Trophoblast cell (in vitro differentiated cells and primary cell): Measurements from ENCODE around the gene CHCHD3.

Experiments
- DNase-seq, 2 donors: peaks; one replicate each; pipeline ENCODE4 v3.0.0-alpha.2; 2016
- H2AFZ ChIP-seq: 2 replicates; pipeline ENCODE4 v1.6.1; 2013; ENCODE audit warnings: low read length, moderate library complexity, mild to moderate bottlenecking; ENCODE audit not compliant: insufficient read depth, poor library complexity
- H2AK5ac ChIP-seq: 2 replicates; pipeline ENCODE4 v1.6.1; 2013; ENCODE audit warnings: mild to moderate bottlenecking, low read length
- H2BK120ac ChIP-seq: 2 replicates; pipeline ENCODE4 v1.6.1; 2013; ENCODE audit warnings: low read length, mild to moderate bottlenecking, moderate library complexity; ENCODE audit not compliant: insufficient read depth, poor library complexity
- H2BK12ac ChIP-seq: 2 replicates; pipeline ENCODE4 v1.6.1; 2013; ENCODE audit warnings: mild to moderate bottlenecking, low read length, moderate library complexity
- H2BK5ac ChIP-seq: 2 replicates; pipeline ENCODE4 v1.6.1; 2013; ENCODE audit warnings: low read length, low read depth, moderate library complexity, mild to moderate bottlenecking; ENCODE audit not compliant: poor library complexity
- H3K14ac ChIP-seq: 2 replicates; pipeline ENCODE4 v1.6.1; 2013; ENCODE audit warnings: mild to moderate bottlenecking, low read length
- H3K18ac ChIP-seq: 2 replicates; pipeline ENCODE4 v1.6.1; 2013; ENCODE audit warnings: mild to moderate bottlenecking, low read length
- H3K23ac ChIP-seq: 2 replicates; pipeline ENCODE4 v1.6.1; 2013; ENCODE audit warnings: low read length
- H3K27ac ChIP-seq: 2 replicates; pipeline ENCODE4 v1.5.1; 2013; ENCODE audit warnings: low read depth, mild to moderate bottlenecking, inconsistent platforms, low read length, moderate library complexity
- H3K27me3 ChIP-seq: 2 replicates; pipeline ENCODE4 v1.6.1; 2013; ENCODE audit warnings: inconsistent platforms, mild to moderate bottlenecking, low read length, moderate library complexity; ENCODE audit not compliant: insufficient read depth
- H3K36me3 ChIP-seq, 2 experiments: 1 replicate in 1 of 2; 2 replicates in 1 of 2; pipeline ENCODE4 v1.6.1; 2013; ENCODE audit warnings: low read length in 2 of 2, mild to moderate bottlenecking in 2 of 2, moderate library complexity in 1 of 2; ENCODE audit not compliant: insufficient read depth in 2 of 2, control insufficient read depth in 1 of 2
- H3K4ac ChIP-seq: 2 replicates; pipeline ENCODE4 v1.6.1; 2013; ENCODE audit warnings: low read depth, mild to moderate bottlenecking, low read length, moderate library complexity
- H3K4me1 ChIP-seq, 2 experiments: 1 replicate in 1 of 2; 2 replicates in 1 of 2; pipeline ENCODE4 v1.6.1; 2013; ENCODE audit warnings: low read length in 2 of 2, mild to moderate bottlenecking in 2 of 2, moderate library complexity in 1 of 2; ENCODE audit not compliant: insufficient read depth in 2 of 2, control insufficient read depth in 1 of 2
- H3K4me2 ChIP-seq: 2 replicates; pipeline ENCODE4 v1.6.1; 2013; ENCODE audit warnings: inconsistent platforms, mild to moderate bottlenecking, low read length, moderate library complexity
- H3K4me3 ChIP-seq: 2 replicates; pipeline ENCODE4 v1.5.1; 2013; ENCODE audit warnings: mild to moderate bottlenecking, low read depth, low read length, inconsistent platforms
- H3K79me1 ChIP-seq: one replicate; pipeline ENCODE4 v1.6.1; 2013; ENCODE audit warnings: low read length
- H3K79me2 ChIP-seq: 2 replicates; pipeline ENCODE4 v1.6.1; 2013; ENCODE audit warnings: low read length, mild to moderate bottlenecking; ENCODE audit not compliant: control insufficient read depth, insufficient read depth, poor library complexity
- H3K9ac ChIP-seq: 2 replicates; pipeline ENCODE4 v1.6.1; 2013; ENCODE audit warnings: mild to moderate bottlenecking, low read length
- H3K9me3 ChIP-seq: 2 replicates; pipeline ENCODE4 v1.6.1; 2013; ENCODE audit warnings: low read depth, mild to moderate bottlenecking, control low read depth, inconsistent platforms, low read length; ENCODE audit not compliant: insufficient read depth
- H4K12ac ChIP-seq: 2 replicates; pipeline ENCODE4 v1.6.1; 2013; ENCODE audit warnings: low read depth, mild to moderate bottlenecking, low read length, moderate library complexity
- H4K8ac ChIP-seq: 2 replicates; pipeline ENCODE4 v1.6.1; 2013; ENCODE audit warnings: low read depth, mild to moderate bottlenecking, low read length, moderate library complexity
- H4K91ac ChIP-seq: one replicate; pipeline ENCODE4 v1.6.1; 2013; ENCODE audit warnings: low read depth, mild to moderate bottlenecking, low read length, moderate library complexity
- WGBS: extraction: QIAGEN DNeasy Blood & Tissue Kit; methylation state at CpG from one replicate; pipeline ENCODE4 v1.1.7; 2013; ENCODE audit warnings: missing lambda C conversion rate; ENCODE audit not compliant: insufficient read length, insufficient coverage; ENCODE audit errors: extremely low coverage; 5-methylcytosine and 5-hydroxymethylcytosine counted together

The CHCHD3 gene

GRCh38 chr7:133052401-133052756, 29.5 kb downstream of the CHCHD3 start:
- no peak overlapping the region for H3K14ac ChIP-seq
- H3K27me3 ChIP-seq = no peaks in the 10 kb centered on the region
- no peak overlapping the region for H3K4me2 ChIP-seq
- no peaks in the 10 kb centered on the region for H3K36me3 ChIP-seq
- no peak overlapping the region for H4K8ac ChIP-seq
- DNase-seq = no peak
- H4K91ac ChIP-seq = no peak overlapping the region
- H2BK12ac ChIP-seq = no peak overlapping the region
- H3K4ac ChIP-seq = no peak overlapping the region
- no peak overlapping the region for H2BK120ac ChIP-seq
- no peaks in the 10 kb centered on the region for H3K79me1 ChIP-seq
- H3K4me1 ChIP-seq = no peaks in the 10 kb centered on the region
- WGBS = no CpG with 5 or more reads among the region's 1 CpG
- H3K9ac ChIP-seq = no peak overlapping the region
- no peak overlapping the region for H3K27ac ChIP-seq
- H3K79me2 ChIP-seq = peaks cover 2% of the 10 kb centered on the region
- no peak overlapping the region for H2AK5ac ChIP-seq
- no peak overlapping the region for H2BK5ac ChIP-seq
- H3K4me3 ChIP-seq = no peak overlapping the region
- no peak overlapping the region for H3K18ac ChIP-seq
- H2AFZ ChIP-seq = no peak overlapping the region
- H3K23ac ChIP-seq = no peak overlapping the region
- no peaks in the 10 kb centered on the region for H3K9me3 ChIP-seq
- H4K12ac ChIP-seq = no peak overlapping the region

- WGBS = no CpG with 5 or more reads among the region's 5 CpGs
- H3K9ac ChIP-seq = no peak overlapping the region
- peak in 1 of 2 donors; percentile 67 for DNase-seq
- H2BK120ac ChIP-seq = no peak overlapping the region
- H3K27me3 ChIP-seq = no peaks in the 10 kb centered on the region
- H3K36me3 ChIP-seq = no peaks in the 10 kb centered on the region
- no peak overlapping the region for H3K18ac ChIP-seq
- no peak overlapping the region for H4K8ac ChIP-seq
- H3K79me1 ChIP-seq = no peaks in the 10 kb centered on the region
- H3K4me2 ChIP-seq = no peak overlapping the region
- H3K79me2 ChIP-seq = peaks cover 2% of the 10 kb centered on the region
- no peaks in the 10 kb centered on the region for H3K9me3 ChIP-seq
- no peak overlapping the region for H3K23ac ChIP-seq
- H4K91ac ChIP-seq = no peak overlapping the region
- H2BK5ac ChIP-seq = no peak overlapping the region
- no peak overlapping the region for H2BK12ac ChIP-seq
- no peak overlapping the region for H3K4me3 ChIP-seq
- no peak overlapping the region for H2AK5ac ChIP-seq
- H3K4me1 ChIP-seq = no peaks in the 10 kb centered on the region
- H4K12ac ChIP-seq = no peak overlapping the region
- H3K27ac ChIP-seq = no peak overlapping the region
- no peak overlapping the region for H3K4ac ChIP-seq
- no peak overlapping the region for H2AFZ ChIP-seq
- no peak overlapping the region for H3K14ac ChIP-seq
These were observed 30.0 kb downstream of the CHCHD3 start for GRCh38 chr7:133051719-133052400.

- Histone ChIP-seq H3K79me1 (no peaks in the 10 kb centered on the region), H3K14ac (no peak overlapping the region), H3K4me1 (no peaks in the 10 kb centered on the region), H3K27me3 (no peaks in the 10 kb centered on the region), H2AFZ (no peak overlapping the region), H3K4me2 (no peak overlapping the region), H3K23ac (no peak overlapping the region), H4K8ac (no peak overlapping the region), H3K4me3 (no peak overlapping the region), H3K9me3 (no peaks in the 10 kb centered on the region), H2BK5ac (no peak overlapping the region), H3K18ac (no peak overlapping the region), H3K36me3 (no peaks in the 10 kb centered on the region), H4K12ac (no peak overlapping the region), H3K79me2 (peaks cover 2% of the 10 kb centered on the region), H4K91ac (no peak overlapping the region), H2BK12ac (no peak overlapping the region), H3K27ac (no peak overlapping the region), H2BK120ac (no peak overlapping the region), H3K4ac (no peak overlapping the region), H2AK5ac (no peak overlapping the region), H3K9ac (no peak overlapping the region)
- DNase-seq = no peak
- no CpG with 5 or more reads among the region's 2 CpGs for WGBS
These were observed 30.8 kb downstream of the CHCHD3 start for GRCh38 chr7:133051066-133051465.

- Histone ChIP-seq H2AFZ (no peak overlapping the region), H2BK120ac (no peak overlapping the region), H3K36me3 (no peaks in the 10 kb centered on the region), H3K4me1 (no peaks in the 10 kb centered on the region), H3K27me3 (no peaks in the 10 kb centered on the region), H3K4me2 (no peak overlapping the region), H3K14ac (no peak overlapping the region), H3K79me1 (no peaks in the 10 kb centered on the region), H2BK5ac (no peak overlapping the region), H3K27ac (no peak overlapping the region), H2BK12ac (no peak overlapping the region), H4K8ac (no peak overlapping the region), H3K9ac (no peak overlapping the region), H4K91ac (no peak overlapping the region), H3K79me2 (peaks cover 2% of the 10 kb centered on the region), H3K23ac (no peak overlapping the region), H3K4ac (no peak overlapping the region), H3K4me3 (no peak overlapping the region), H4K12ac (no peak overlapping the region), H3K18ac (no peak overlapping the region), H3K9me3 (no peaks in the 10 kb centered on the region), H2AK5ac (no peak overlapping the region)
- no CpG with 5 or more reads among the region's 5 CpGs for WGBS
- no peak for DNase-seq
These were observed 31.5 kb downstream of the CHCHD3 start for GRCh38 chr7:133050200-133050995.
